H9 (cell line): ENCODE results near the gene WHRN. TPM values are rescaled to one million over a fixed set of nuclear protein-coding genes. Genes with fewer than 3 reads are reported as not detected.

Source experiments
- DNase-seq: peaks from one replicate; pipeline ENCODE4 v3.0.0-alpha.2; 2017
- H2AFZ ChIP-seq: one replicate; pipeline ENCODE4 v1.6.1; 2013; ENCODE audit warnings: mild to moderate bottlenecking, low read length, control low read depth, moderate library complexity
- H2AK5ac ChIP-seq: 2 replicates; pipeline ENCODE4 v1.6.1; 2013; ENCODE audit warnings: low read length, control low read depth, mixed read lengths; ENCODE audit not compliant: insufficient read length
- H2BK120ac ChIP-seq: one replicate; pipeline ENCODE4 v1.6.1; 2013; ENCODE audit warnings: low read depth, mild to moderate bottlenecking, low read length, control low read depth, inconsistent platforms; ENCODE audit not compliant: poor library complexity, severe bottlenecking
- H2BK12ac ChIP-seq: 2 replicates; pipeline ENCODE4 v1.6.1; 2013; ENCODE audit warnings: low read length, control low read depth, mixed read lengths, low read depth; ENCODE audit not compliant: insufficient read length
- H2BK15ac ChIP-seq: 2 replicates; pipeline ENCODE4 v1.6.1; 2013; ENCODE audit warnings: low read depth, low read length, control low read depth
- H2BK20ac ChIP-seq: one replicate; pipeline ENCODE4 v1.6.1; 2013; ENCODE audit warnings: low read depth, mild to moderate bottlenecking, low read length, control low read depth, inconsistent platforms; ENCODE audit not compliant: poor library complexity, severe bottlenecking
- H2BK5ac ChIP-seq: 2 replicates; pipeline ENCODE4 v1.6.1; 2013; ENCODE audit warnings: low read length, control low read depth, mixed read lengths; ENCODE audit not compliant: insufficient read length
- H3K14ac ChIP-seq: 2 replicates; pipeline ENCODE4 v1.6.1; 2013; ENCODE audit warnings: low read length, control low read depth; ENCODE audit not compliant: insufficient read depth
- H3K18ac ChIP-seq: 2 replicates; pipeline ENCODE4 v1.6.1; 2013; ENCODE audit warnings: low read depth, mild to moderate bottlenecking, mixed read lengths, low read length, control low read depth; ENCODE audit not compliant: insufficient read length
- H3K23ac ChIP-seq: 2 replicates; pipeline ENCODE4 v1.6.1; 2013; ENCODE audit warnings: low read length, control low read depth, mixed read lengths, low read depth; ENCODE audit not compliant: insufficient read length
- H3K23me2 ChIP-seq: 2 replicates; pipeline ENCODE4 v1.6.1; 2013; ENCODE audit warnings: low read depth, mild to moderate bottlenecking, mixed read lengths, low read length, control low read depth; ENCODE audit not compliant: insufficient read length, poor library complexity, severe bottlenecking
- H3K27ac ChIP-seq: 2 replicates; pipeline ENCODE4 v1.5.1; 2013; ENCODE audit warnings: low read length, control low read depth, mixed read lengths, low read depth; ENCODE audit not compliant: insufficient read length
- H3K27me3 ChIP-seq: 2 replicates; pipeline ENCODE4 v1.6.1; 2013; ENCODE audit warnings: low read length, control low read depth, inconsistent platforms; ENCODE audit not compliant: insufficient read depth
- H3K4ac ChIP-seq: 2 replicates; pipeline ENCODE4 v1.6.1; 2013; ENCODE audit warnings: low read depth, mild to moderate bottlenecking, control low read depth, inconsistent platforms, low read length, moderate library complexity
- H3K4me1 ChIP-seq: 2 replicates; pipeline ENCODE4 v1.6.1; 2013; ENCODE audit warnings: low read length, control low read depth, inconsistent platforms; ENCODE audit not compliant: insufficient read depth
- H3K4me2 ChIP-seq: 2 replicates; pipeline ENCODE4 v1.6.1; 2013; ENCODE audit warnings: low read length, control low read depth, mixed read lengths; ENCODE audit not compliant: insufficient read length, insufficient read depth
- H3K56ac ChIP-seq: 2 replicates; pipeline ENCODE4 v1.6.1; 2013; ENCODE audit warnings: low read depth, mild to moderate bottlenecking, mixed read lengths, low read length, control low read depth; ENCODE audit not compliant: insufficient read length
- H3K79me1 ChIP-seq: 2 replicates; pipeline ENCODE4 v1.6.1; 2013; ENCODE audit warnings: low read depth, mild to moderate bottlenecking, moderate library complexity, low read length, control low read depth, inconsistent platforms; ENCODE audit not compliant: insufficient read depth, poor library complexity, severe bottlenecking
- H3K79me2 ChIP-seq: 2 replicates; pipeline ENCODE4 v1.6.1; 2013; ENCODE audit warnings: low read length, control low read depth, inconsistent platforms; ENCODE audit not compliant: insufficient read depth
- H3K9ac ChIP-seq: 2 replicates; pipeline ENCODE4 v1.6.1; 2013; ENCODE audit warnings: low read length, control low read depth, mixed read lengths; ENCODE audit not compliant: insufficient read length; ENCODE audit errors: extremely low read depth
- H3K9me3 ChIP-seq: one replicate; pipeline ENCODE4 v1.6.1; 2013; ENCODE audit warnings: low read depth, low read length, inconsistent platforms; ENCODE audit not compliant: control insufficient read depth
- H3T11ph ChIP-seq: one replicate; pipeline ENCODE4 v1.6.1; 2013; ENCODE audit warnings: mild to moderate bottlenecking, low read length, control low read depth, inconsistent platforms
- H4K20me1 ChIP-seq: one replicate; pipeline ENCODE4 v1.6.1; 2013; ENCODE audit not compliant: control insufficient read depth, insufficient read length, insufficient read depth
- H4K5ac ChIP-seq: 2 replicates; pipeline ENCODE4 v1.6.1; 2013; ENCODE audit warnings: low read depth, mild to moderate bottlenecking, mixed read lengths, low read length, control low read depth; ENCODE audit not compliant: insufficient read length
- H4K8ac ChIP-seq: replicated peaks from 2 replicates; pipeline ENCODE4 v1.6.1; 2013; ENCODE audit warnings: low read length, control low read depth, mixed read lengths, low read depth; ENCODE audit not compliant: insufficient read length
- H4K91ac ChIP-seq: 2 replicates; pipeline ENCODE4 v1.6.1; 2013; ENCODE audit warnings: low read depth, mild to moderate bottlenecking, moderate library complexity, mixed read lengths, low read length, control low read depth; ENCODE audit not compliant: insufficient read length
- H3K27ac Mint-ChIP-seq, 3 experiments: 2 replicates in 2 of 3; 3 replicates in 1 of 3; pipeline ENCODE4 v1.8.0; 2020 to 2021; ENCODE audit warnings: mixed read lengths in 3 of 3, mild to moderate bottlenecking in 1 of 3, moderate library complexity in 1 of 3
- H3K27me3 Mint-ChIP-seq: 2 replicates; pipeline ENCODE4 v1.8.0; 2021; ENCODE audit warnings: low read depth, mild to moderate bottlenecking, moderate library complexity, mixed read lengths
- H3K36me3 Mint-ChIP-seq, 3 experiments: 2 replicates in 2 of 3; 3 replicates in 1 of 3; pipeline ENCODE4 v1.8.0; 2020 to 2021; ENCODE audit warnings: low read depth in 3 of 3, mixed read lengths in 3 of 3; ENCODE audit not compliant: insufficient read depth in 1 of 3
- H3K4me1 Mint-ChIP-seq, 2 experiments: 2 replicates each; pipeline ENCODE4 v1.8.0; 2020; ENCODE audit warnings: mixed read lengths in 2 of 2
- H3K4me3 Mint-ChIP-seq, 2 experiments: 2 replicates in 1 of 2; 3 replicates in 1 of 2; pipeline ENCODE4 v1.8.0; 2020 to 2021; ENCODE audit warnings: mild to moderate bottlenecking in 2 of 2, mixed read lengths in 2 of 2, moderate library complexity in 1 of 2
- H3K9me3 Mint-ChIP-seq, 2 experiments: 2 replicates in 1 of 2; 3 replicates in 1 of 2; pipeline ENCODE4 v1.8.0; 2020; ENCODE audit warnings: mild to moderate bottlenecking in 2 of 2, mixed read lengths in 2 of 2, moderate library complexity in 1 of 2
- WGBS: extraction: QIAGEN DNeasy Blood & Tissue Kit; methylation state at CpG from one replicate; pipeline ENCODE4 v1.1.7; 2013; ENCODE audit warnings: missing lambda C conversion rate, low lambda C conversion rate, mixed read lengths; ENCODE audit not compliant: insufficient read length; ENCODE audit errors: extremely low coverage; 5-methylcytosine and 5-hydroxymethylcytosine counted together
- total RNA-seq: library from RNA; stranded (reverse); gene quantifications from 2 replicates; pipeline ENCODE4 v1.2.1, GENCODE V29; 2021
- TF ChIP-seq, protein P1 (sequence below): fragments of 200-600 bp; sonication (generic); conservative IDR thresholded peaks from 3 replicates; pipeline ENCODE4 v1.8.0; 2021; ENCODE audit warnings: antibody characterized with exemption, mild to moderate bottlenecking

WHRN gene
- total RNA-seq, 1 experiment from 2014 or later = 2.2 TPM

DNA sequence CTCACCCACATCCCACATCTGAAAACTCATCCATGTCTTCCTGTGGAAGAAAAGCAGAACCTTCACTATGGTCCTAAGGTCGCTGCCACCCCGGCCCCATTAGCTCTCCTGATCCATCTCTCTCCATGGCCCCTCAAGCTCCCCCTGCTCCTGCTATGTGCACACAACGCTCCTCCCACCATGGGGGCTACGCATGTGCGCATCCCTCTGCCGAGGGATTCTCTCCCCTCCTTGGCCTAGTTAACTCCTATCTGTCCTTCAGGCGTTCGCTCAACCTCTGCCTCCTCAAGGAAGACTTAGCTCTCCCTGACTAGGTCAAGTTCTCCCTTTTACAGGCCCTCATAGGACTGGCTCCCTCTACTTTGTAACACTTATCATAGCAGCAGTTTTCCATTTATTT, 127.3 kb downstream of the WHRN start:
- Mint-ChIP-seq H3K4me1 (peaks cover 29 to 47% of the 10 kb centered on the region in 2 experiments), H3K27ac (no peak overlapping the region; a peak in 1 of 7 replicates), H3K27me3 (no peaks in the 10 kb centered on the region), H3K9me3 (no peaks in the 10 kb centered on the region), H3K4me3 (no peak overlapping the region), H3K36me3 (peaks cover 25 to 32% (median 28%) of the 10 kb centered on the region in 3 experiments; a peak in 6 of 7 replicates)
- no peak overlapping the region for H3K14ac ChIP-seq
- TF ChIP-seq, protein P1, sequence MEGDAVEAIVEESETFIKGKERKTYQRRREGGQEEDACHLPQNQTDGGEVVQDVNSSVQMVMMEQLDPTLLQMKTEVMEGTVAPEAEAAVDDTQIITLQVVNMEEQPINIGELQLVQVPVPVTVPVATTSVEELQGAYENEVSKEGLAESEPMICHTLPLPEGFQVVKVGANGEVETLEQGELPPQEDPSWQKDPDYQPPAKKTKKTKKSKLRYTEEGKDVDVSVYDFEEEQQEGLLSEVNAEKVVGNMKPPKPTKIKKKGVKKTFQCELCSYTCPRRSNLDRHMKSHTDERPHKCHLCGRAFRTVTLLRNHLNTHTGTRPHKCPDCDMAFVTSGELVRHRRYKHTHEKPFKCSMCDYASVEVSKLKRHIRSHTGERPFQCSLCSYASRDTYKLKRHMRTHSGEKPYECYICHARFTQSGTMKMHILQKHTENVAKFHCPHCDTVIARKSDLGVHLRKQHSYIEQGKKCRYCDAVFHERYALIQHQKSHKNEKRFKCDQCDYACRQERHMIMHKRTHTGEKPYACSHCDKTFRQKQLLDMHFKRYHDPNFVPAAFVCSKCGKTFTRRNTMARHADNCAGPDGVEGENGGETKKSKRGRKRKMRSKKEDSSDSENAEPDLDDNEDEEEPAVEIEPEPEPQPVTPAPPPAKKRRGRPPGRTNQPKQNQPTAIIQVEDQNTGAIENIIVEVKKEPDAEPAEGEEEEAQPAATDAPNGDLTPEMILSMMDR = no peak
- H4K91ac ChIP-seq = no peak overlapping the region
- H2AK5ac ChIP-seq = no peak overlapping the region
- no peak overlapping the region for H2BK12ac ChIP-seq
- no peak for DNase-seq
- no peaks in the 10 kb centered on the region for H4K20me1 ChIP-seq
- no CpG with 5 or more reads among the region's 8 CpGs for WGBS
- H3K79me2 ChIP-seq = no peaks in the 10 kb centered on the region
- no peaks in the 10 kb centered on the region for H3K9me3 ChIP-seq
- H3K23me2 ChIP-seq = no peaks in the 10 kb centered on the region
- H3K4me2 ChIP-seq = no peak overlapping the region
- H4K8ac ChIP-seq = no peak overlapping the region
- no peak overlapping the region for H2AFZ ChIP-seq
- no peak overlapping the region for H2BK20ac ChIP-seq
- no peak overlapping the region for H3K27ac ChIP-seq
- no peaks in the 10 kb centered on the region for H3K79me1 ChIP-seq
- H3K18ac ChIP-seq = no peak overlapping the region
- H2BK5ac ChIP-seq = no peak overlapping the region
- no peak overlapping the region for H2BK15ac ChIP-seq
- H2BK120ac ChIP-seq = no peak overlapping the region
- no peak overlapping the region for H3K9ac ChIP-seq
- no peak overlapping the region for H3K56ac ChIP-seq
- no peak overlapping the region for H3K23ac ChIP-seq
- no peaks in the 10 kb centered on the region for H3K27me3 ChIP-seq
- H4K5ac ChIP-seq = no peak overlapping the region
- H3K4me1 ChIP-seq = no peaks in the 10 kb centered on the region; the same call in 1 of the 2 replicates
- H3K4ac ChIP-seq = no peak overlapping the region
- H3T11ph ChIP-seq = no peak overlapping the region
